ENCODE measurements around the gene S1PR5.

The S1PR5 gene

DNA sequence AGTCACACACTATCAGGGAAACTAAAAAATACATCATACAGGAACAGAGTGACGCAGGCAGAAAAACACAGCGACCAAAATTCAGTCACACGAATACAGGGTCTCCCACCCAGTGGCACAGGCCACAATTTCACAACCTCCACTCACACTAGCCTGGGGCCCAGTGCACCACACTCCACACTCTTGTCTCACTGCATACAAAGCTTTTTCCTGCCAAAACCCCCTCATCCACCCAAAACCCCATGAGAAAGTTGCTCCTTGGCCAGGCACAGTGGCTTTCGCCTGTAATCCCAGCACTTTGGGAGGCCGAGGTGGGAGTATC lies 1.2 kb downstream of the S1PR5 start:
- DNase-seq, result no peak
- Histone ChIP-seq H3K36me3 (no peaks in the 10 kb centered on the region), H3K4me3 (ENCODE audit: low read depth, low read length) (no peak overlapping the region), H3K9me3 (no peaks in the 10 kb centered on the region), H3K27me3 (peaks cover 91% of the 10 kb centered on the region), H3K4me1 (no peaks in the 10 kb centered on the region)
- TF ChIP-seq, protein P1, sequence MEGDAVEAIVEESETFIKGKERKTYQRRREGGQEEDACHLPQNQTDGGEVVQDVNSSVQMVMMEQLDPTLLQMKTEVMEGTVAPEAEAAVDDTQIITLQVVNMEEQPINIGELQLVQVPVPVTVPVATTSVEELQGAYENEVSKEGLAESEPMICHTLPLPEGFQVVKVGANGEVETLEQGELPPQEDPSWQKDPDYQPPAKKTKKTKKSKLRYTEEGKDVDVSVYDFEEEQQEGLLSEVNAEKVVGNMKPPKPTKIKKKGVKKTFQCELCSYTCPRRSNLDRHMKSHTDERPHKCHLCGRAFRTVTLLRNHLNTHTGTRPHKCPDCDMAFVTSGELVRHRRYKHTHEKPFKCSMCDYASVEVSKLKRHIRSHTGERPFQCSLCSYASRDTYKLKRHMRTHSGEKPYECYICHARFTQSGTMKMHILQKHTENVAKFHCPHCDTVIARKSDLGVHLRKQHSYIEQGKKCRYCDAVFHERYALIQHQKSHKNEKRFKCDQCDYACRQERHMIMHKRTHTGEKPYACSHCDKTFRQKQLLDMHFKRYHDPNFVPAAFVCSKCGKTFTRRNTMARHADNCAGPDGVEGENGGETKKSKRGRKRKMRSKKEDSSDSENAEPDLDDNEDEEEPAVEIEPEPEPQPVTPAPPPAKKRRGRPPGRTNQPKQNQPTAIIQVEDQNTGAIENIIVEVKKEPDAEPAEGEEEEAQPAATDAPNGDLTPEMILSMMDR (IDR thresholded peaks at IDR 0.05; ENCODE audit: low read depth, low read length), result no peak

DNA sequence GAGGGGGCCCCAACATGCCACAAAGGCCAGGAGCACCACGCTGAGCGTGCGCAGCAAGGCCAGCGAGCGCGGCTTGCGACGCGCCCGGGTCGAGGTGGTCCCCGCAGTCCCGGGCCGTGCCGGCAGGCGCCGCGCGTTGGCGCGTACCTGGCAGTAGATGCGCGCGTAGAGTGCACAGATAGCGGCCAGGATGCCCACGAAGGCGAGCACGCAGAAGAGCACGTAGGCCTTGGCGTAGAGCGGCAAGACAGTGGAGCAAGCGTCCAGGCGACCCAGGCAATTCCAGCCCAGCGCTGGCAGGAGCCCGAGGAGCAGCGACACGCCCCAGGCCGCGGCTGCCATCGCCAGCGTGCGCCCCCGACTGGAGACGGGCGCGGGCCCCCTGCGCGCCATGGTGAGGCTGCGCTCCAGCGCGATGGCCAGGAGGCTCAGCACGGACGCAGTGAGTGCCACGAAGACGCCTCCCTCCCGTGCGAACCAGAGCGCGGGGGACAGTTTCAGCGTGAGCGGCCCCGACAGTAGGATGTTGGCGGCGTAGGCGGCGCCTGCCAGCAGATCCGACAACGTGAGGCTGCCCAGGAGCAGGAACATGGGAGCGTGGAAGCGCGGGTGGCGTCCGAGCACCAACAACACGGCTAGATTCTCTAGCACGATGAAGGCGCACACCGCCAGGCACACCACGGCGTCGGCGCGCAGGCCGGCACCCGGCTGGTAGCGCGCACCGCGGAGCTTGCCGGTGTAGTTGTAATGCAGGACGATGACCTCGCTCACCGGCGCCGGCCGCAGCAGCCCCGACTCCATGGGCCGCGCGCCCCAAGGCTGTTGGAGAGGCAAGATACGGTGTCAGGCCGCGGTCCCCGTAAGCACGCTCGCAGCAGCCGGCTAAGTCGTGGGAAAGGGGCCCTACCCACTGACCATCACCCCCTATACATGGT lies 2.8 kb downstream of the S1PR5 start:
- TF ChIP-seq, protein P1 (IDR thresholded peaks at IDR 0.05; ENCODE audit: low read depth, low read length), result no peak
- Histone ChIP-seq H3K4me1 (no peaks in the 10 kb centered on the region), H3K4me3 (ENCODE audit: low read depth, low read length) (no peak overlapping the region), H3K36me3 (no peaks in the 10 kb centered on the region), H3K27me3 (peaks cover 90% of the 10 kb centered on the region), H3K9me3 (no peaks in the 10 kb centered on the region)
- peak; percentile 56 for DNase-seq

DNA sequence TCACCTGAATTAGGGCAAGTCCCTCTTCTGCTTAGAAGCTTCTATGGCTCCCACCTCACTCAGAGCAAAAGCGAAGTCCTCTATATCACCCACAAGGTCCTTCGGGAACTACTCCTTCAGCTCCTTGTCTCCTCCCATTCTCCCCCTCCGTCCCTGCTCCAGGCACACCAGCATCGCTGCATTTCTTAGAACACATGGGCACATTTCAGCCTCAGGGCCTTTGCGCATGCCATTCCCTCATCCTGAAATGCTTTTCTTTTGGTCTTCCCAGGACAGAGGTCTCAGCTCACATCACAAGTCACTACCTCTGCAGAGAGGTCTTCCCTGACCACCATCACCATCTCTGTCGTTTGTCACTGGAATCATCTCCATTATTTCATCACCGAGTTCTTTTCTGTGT lies 4.0 kb downstream of the S1PR5 start:
- no peaks in the 10 kb centered on the region for H3K9me3 ChIP-seq
- no peaks in the 10 kb centered on the region for H3K36me3 ChIP-seq
- no peak for DNase-seq
- no peaks in the 10 kb centered on the region for H3K4me1 ChIP-seq
- peaks cover 77% of the 10 kb centered on the region for H3K27me3 ChIP-seq
- H3K4me3 ChIP-seq (ENCODE audit: low read depth, low read length), result no peak overlapping the region
- TF ChIP-seq, protein P1 (IDR thresholded peaks at IDR 0.05; ENCODE audit: low read depth, low read length), result no peak

DNA sequence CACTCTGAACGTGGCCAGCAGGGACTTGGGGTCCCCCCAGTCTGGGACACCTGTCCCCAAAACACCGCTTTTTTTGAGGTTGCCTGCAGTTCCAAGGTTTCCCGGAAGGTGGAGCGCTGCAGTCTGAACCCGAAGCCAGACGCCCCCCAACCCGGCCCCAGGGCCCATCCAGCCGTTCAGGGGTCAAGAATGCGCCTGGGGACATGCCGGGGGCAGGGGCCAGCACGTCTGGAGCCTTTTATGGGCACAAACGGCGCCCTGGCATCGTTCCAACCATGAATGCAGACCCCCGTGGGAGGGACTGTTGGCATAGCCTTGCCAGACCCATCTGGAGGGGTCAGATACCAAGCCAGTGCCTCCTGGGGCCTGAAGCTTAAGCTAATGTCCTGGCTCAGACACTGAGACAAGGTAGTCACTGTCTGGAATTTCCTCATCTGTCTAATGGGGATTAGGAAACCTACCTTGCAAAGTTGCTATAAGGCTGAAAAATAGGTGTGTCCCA lies 6.9 kb downstream of the S1PR5 start:
- no peaks in the 10 kb centered on the region for H3K9me3 ChIP-seq
- TF ChIP-seq, protein P1 (IDR thresholded peaks at IDR 0.05; ENCODE audit: low read depth, low read length), result peak; percentile 72
- no peak overlapping the region for H3K4me3 ChIP-seq (ENCODE audit: low read depth, low read length)
- H3K27me3 ChIP-seq, result peaks cover 54% of the 10 kb centered on the region
- peak; percentile 52 for DNase-seq
- no peaks in the 10 kb centered on the region for H3K4me1 ChIP-seq
- H3K36me3 ChIP-seq, result no peaks in the 10 kb centered on the region

DNA sequence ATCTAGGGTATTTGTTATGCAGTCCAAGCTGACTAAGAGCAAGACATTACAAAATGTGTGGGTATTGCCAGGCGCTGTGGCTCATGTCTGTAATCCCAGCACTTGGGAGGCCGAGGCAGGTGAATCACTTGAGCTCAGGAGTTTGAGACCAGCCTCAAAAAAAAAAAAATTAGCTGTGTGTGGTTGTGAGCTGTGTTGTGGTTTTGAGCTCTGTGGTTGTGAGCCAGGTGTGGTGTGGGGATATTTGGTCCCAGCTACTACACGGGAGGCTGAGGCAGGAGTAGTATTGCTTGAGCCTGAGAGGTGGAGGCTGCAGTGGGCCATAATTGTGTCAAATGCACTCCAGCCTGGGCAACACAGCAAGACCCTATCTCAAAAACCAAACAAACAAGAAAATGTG lies 8.5 kb downstream of the S1PR5 start:
- Histone ChIP-seq H3K9me3 (no peaks in the 10 kb centered on the region), H3K4me3 (ENCODE audit: low read depth, low read length) (no peak overlapping the region), H3K4me1 (no peaks in the 10 kb centered on the region), H3K36me3 (no peaks in the 10 kb centered on the region), H3K27me3 (peaks cover 37% of the 10 kb centered on the region)
- DNase-seq, result no peak
- TF ChIP-seq, protein P1 (IDR thresholded peaks at IDR 0.05; ENCODE audit: low read depth, low read length), result no peak

DNA sequence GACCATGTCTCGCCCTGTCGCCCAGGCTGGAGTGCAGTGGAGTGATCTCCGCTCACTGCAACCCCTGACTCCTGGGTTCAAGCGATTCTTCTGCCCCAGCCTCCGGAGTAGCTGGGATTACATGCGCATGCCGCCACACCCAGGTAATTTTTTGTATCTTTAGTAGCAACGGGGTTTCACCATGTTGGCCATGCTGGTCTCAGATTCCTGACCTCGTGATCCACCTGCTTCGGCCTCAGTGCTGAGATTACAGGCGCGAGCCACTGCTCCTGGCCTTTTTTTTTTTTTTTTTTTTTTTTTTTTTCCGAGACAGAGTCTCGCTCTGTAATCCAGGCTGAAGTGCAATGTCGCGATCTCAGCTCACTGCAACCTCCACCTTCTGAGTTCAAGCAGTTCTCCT lies 9.2 kb downstream of the S1PR5 start:
- TF ChIP-seq, protein P1 (IDR thresholded peaks at IDR 0.05; ENCODE audit: low read depth, low read length), result no peak
- DNase-seq, result no peak
- no peaks in the 10 kb centered on the region for H3K9me3 ChIP-seq

More for the DNA sequence above, 9.2 kb downstream of the S1PR5 start:
- no peaks in the 10 kb centered on the region for H3K36me3 ChIP-seq
- H3K4me3 ChIP-seq (ENCODE audit: low read depth, low read length), result no peak overlapping the region
- H3K27me3 ChIP-seq, result peaks cover 31% of the 10 kb centered on the region
- no peaks in the 10 kb centered on the region for H3K4me1 ChIP-seq

All from BE2C (cell line).